DOHH2 (cell line): ENCODE results near the gene CACHD1.

Source experiments
- EZH2phosphoT487 ChIP-seq: fragments of 200-600 bp; sonication (generic); IDR thresholded peaks from 2 replicates; pipeline ENCODE4 v1.6.1; 2017; ENCODE audit warnings: borderline replicate concordance, mild to moderate bottlenecking, antibody characterized with exemption, low read length, moderate library complexity, mixed read lengths
- TF ChIP-seq, protein P1 (sequence below): fragments of 200-600 bp; sonication (generic); IDR thresholded peaks from one replicate; pipeline ENCODE4 v1.5.1; 2014; ENCODE audit warnings: antibody characterized with exemption, mild to moderate bottlenecking, low read depth, low read length; ENCODE audit not compliant: poor library complexity, severe bottlenecking

DNA sequence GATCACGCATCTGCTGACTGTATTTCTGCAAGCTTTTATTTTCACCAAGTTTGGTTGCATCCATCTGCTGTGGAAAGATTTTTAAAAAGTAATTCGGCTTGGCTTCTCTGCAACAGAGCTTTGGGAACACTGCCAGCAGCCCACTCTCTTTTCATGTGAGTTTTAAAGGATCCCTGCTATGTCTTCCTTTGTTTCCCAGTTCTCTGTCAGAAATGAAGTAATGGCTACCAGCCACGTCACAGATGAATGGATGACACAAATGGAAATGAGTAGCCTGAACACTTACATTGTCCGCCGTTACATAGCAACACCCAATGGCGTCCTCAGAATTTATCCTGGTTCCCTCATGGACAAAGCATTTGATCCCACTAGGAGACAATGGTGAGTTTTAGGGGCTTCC lies 194.4 kb downstream of the CACHD1 start:
- TF ChIP-seq, protein P1, sequence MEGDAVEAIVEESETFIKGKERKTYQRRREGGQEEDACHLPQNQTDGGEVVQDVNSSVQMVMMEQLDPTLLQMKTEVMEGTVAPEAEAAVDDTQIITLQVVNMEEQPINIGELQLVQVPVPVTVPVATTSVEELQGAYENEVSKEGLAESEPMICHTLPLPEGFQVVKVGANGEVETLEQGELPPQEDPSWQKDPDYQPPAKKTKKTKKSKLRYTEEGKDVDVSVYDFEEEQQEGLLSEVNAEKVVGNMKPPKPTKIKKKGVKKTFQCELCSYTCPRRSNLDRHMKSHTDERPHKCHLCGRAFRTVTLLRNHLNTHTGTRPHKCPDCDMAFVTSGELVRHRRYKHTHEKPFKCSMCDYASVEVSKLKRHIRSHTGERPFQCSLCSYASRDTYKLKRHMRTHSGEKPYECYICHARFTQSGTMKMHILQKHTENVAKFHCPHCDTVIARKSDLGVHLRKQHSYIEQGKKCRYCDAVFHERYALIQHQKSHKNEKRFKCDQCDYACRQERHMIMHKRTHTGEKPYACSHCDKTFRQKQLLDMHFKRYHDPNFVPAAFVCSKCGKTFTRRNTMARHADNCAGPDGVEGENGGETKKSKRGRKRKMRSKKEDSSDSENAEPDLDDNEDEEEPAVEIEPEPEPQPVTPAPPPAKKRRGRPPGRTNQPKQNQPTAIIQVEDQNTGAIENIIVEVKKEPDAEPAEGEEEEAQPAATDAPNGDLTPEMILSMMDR: no peak
- TF ChIP-seq EZH2phosphoT487: no peak
